GM21723 (cell line): Measurements from ENCODE around the gene ERVFRD-1.
A peak's percentile ranks its signal among the peaks of the same experiment; 100 is the strongest.

Source experiments
- ATAC-seq: cut with Tn5 transposase; IDR thresholded peaks from one replicate; pipeline ENCODE4 v1.9.1; 2021; ENCODE audit warnings: mild to moderate bottlenecking, moderate library complexity; ENCODE audit not compliant: unreplicated experiment

Gene ERVFRD-1

DNA sequence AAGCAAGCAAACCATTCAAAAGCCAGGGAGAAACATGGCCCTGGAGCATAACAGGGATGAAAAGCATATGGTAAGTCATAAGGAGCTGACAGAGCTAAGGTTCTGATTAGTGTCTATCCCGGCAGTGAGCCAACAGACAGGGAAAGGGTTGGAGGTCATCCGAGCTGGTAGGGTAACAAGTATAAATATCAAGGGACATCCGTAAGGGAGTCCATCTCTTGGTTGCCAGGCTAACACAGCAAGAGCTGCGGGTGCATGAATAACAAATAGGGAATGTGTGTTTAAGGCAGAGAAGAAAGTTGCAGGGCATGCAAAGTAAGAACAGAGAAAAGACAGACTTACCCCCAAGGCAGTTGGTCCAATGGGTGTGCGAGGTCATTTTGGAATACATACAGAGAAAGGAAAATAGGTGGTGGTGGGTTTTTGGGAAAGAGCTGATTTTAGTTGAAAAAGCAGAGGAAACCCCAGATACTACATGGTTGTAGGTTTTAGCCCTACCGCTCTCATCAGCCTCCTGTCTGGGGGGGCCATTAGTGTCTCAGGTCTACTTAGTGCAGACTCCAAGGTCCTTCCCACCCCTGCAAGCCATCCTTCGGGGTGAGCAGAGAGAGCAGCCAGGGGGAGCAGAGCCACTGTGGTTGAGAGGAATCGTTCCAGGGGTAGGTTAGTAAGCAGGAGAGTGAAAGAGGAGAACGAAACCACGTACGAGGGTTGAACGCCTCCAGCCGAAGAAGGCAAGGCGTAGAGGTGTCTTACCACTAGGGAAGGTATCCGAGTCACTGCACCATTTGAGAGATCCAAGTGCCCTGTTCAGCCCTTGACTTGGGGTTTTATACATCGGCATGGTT lies at the start of gene ERVFRD-1:
Gene ERVFRD-1 (minus strand): TSS at position 805 of the 848 bp plus-strand sequence. CDS start 6,415 bp downstream, outside the sequence.
- no peak for ATAC-seq

DNA sequence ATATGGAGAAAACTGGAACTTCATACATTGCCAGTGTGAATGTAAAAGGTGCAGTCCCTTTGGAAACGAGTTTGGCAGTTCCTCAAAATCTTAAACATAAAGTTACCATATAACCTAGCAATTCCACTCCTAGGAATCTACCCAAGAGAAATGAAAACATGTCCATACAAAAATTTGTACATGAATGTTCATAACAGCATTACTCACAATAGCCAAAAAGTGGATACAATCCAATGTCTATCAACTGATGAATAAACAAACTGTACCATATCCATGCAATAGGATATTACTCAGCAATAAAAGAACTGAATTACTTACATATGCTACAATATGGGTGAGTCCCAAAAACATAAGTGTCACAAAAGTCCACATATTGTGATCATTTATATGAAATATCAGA lies 48.7 kb upstream of the ERVFRD-1 start:
- no peak for ATAC-seq

DNA sequence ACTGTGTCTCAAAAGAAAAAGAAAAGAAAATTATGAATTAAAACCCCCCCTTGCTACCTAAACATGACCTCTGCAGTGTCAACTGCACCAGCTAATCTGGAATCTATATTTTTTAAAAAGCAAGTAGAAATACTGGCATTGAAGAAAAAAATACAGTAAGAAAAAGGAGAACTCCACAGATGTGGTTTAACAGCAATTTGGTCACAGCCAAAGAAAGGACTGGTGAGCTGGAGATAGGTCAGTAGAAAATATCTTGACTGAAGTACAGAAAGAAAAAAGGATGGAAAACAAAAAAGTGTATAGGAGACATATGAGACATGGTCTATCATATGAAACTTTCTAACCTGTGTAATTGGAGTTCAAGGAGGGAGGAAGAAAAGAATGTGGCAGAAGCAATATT lies 44.1 kb upstream of the ERVFRD-1 start:
- ATAC-seq = no peak

DNA sequence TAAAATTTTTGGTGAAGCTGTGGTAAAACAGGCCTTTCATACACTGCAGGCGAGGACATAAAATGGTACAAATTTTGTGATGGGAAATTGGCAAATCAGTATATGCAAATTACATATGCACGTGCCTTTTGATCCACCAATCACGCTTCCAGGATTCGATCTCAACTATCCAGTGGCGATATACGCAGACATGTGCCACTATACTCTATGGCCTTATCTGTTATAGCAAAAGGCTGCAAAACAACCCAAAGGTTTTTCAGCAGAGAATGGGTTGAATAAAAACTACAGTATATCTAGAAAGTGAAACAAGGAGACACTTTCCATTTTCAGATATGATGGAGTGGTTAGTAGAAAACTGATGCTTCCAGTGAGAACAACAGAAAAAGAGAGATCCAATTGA lies 41.9 kb upstream of the ERVFRD-1 start:
- ATAC-seq = no peak

GRCh38 chr6:11152581-11152980 lies 41.1 kb upstream of the ERVFRD-1 start:
- no peak for ATAC-seq

GRCh38 chr6:11151488-11151887 lies 40.0 kb upstream of the ERVFRD-1 start:
- ATAC-seq = no peak

DNA sequence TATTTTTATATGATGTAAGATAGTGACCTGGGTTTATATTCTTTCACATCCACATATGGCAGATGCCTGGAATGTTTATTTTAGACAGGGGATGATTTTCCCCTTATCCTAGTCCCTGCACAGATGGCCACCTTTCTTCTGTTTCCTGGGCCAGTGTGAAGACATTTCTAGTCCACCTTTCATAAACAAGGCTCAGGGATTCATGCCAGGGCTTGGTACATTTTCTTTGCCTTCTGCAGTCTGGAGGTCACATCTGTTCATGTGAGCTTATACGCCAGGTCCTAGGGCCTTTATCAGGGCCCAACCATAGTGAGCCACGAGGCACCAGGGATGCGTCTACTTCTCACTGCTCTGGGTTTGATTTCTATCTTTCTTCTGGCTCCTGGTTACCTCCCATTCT lies 38.0 kb upstream of the ERVFRD-1 start:
- no peak for ATAC-seq

DNA sequence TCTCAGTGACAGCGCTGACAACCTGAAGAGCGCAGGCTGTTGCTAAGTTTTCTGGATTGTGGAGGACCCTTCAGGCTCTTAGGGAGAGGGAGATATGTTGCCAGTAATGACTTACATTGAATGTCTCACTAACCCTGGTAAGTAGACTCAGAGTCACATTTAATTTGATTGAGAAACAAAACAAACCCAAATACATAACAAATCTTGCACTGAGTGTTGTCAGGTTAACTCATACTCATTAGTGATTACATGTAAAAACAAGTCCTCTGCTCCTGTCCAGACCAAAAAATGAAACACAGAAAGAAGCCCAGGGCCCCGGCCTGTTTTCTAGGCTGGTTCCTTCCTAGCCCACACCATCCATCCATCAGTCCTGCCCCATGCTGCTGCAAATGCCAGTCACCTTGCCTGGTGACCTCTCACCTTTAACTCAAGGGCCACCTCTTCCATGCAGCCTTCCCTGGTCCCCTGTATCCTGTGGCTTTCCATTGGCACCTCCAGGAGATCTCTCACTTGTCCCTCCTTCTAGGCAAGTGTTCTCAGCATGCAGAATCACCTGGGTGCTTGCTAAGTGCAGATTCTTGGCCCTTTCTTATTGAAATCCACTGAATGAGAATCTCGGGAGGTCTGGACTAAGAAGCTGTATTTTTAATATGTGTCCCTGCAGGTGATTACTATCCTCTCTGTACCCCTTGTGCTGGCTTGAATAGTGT lies 34.7 kb upstream of the ERVFRD-1 start:
- no peak for ATAC-seq

DNA sequence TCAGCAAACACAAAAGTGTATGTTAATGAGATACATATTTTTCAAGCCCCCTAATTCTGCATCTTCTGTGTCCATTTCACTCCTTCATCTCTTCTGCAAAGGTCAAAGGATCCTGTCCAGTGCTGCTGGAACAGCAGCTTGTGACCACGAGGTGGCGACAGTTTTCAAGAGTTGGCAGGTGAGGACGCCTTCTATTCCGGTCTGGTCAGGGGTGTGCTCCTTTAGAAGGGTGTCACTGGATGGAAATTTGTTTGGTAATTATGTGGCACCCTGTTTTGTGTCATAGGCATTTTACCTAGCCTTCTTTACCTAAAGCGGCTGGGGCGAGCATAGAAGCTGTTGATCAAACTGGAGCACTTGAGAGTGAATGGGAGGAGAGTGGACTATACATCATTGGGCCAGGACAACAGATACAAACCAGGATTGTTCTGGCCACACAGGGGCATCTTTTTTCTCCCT lies 32.9 kb upstream of the ERVFRD-1 start:
- peak; percentile 82 for ATAC-seq

DNA sequence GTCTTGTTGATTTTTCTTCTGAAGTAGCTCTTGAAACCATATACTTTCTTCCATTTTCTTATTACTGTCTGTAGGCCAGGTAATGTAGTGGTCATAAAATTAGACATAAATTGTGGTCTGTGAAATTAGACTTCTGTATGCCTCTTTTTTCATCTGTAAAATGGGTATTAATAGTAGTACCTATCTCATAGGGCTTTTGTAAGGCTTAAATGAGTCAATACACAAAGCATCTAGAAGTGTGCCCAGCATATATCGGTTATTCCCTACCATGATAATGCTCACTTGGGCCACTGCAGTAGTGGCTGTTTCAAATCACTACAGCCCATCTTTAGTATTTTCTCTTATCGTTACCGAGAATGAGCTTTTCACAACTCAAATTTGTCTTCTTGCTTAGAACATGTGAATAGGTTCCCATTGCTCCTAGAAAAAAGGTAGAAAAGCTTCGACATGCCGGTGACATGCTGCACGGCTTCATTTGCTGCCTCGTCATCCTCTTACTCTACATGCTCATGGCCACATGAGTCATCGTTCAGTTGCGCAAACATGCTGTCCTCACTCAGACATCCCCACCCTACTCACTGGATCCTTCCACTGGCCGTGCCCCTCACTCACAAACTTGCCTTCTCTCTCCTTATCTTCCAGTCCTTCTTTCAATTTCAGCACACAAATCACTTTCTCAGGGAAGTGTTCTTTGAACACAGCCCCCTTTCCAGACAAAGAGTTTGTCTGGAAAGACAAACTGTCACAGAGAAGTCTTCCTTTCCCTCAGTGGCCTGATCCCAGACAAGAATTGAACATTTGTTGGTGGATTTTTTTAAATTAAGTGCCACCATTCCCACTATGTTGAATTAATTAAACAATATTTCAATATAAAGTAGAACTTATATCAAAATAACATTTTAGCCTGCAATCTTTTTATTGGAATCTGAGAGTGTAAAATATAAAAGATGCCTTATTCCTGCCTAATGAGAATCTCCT lies 32.2 kb upstream of the ERVFRD-1 start:
- ATAC-seq = no peak

GRCh38 chr6:11142296-11143027 lies 30.9 kb upstream of the ERVFRD-1 start:
- ATAC-seq = no peak

GRCh38 chr6:11141295-11141694 lies 29.8 kb upstream of the ERVFRD-1 start:
- no peak for ATAC-seq

DNA sequence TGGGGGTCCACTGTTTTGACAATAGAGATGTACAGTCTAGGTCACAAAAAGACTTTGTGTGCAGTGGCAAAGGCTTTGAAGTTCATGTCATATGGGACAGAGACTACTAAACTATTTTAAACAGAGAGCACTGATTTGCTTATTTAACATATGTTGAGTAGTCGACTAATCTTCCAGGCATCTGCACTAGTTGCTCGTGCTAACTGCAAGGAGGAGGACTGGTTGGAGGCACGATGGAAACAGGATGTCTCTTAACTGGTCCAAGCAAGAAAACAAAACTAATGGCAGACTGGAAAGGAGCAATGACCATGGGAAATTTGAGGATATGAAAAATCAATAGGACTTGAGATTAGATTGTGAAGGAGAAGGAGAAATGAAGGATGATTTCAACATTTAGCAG lies 28.5 kb upstream of the ERVFRD-1 start:
- no peak for ATAC-seq

GRCh38 chr6:11139051-11139960 lies 27.8 kb upstream of the ERVFRD-1 start:
- peak; percentile 65 for ATAC-seq

DNA sequence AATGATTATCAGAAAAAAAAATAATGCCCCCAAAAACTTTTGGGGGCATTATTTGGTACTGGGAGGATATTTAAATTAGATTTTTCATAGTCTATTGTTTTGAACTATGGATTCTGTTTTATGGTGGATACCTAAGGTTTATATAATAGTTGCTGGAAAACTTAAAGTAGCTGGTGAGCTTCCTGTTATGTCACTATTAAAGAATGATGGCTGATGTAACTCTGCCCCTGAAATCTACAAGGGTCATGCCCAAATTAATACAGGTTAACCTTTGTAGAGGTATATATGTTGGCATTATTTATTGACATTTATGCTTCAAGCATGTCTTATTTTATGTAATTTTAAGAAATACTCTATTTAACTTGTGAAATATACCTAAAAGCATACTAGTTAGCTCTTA lies 25.3 kb upstream of the ERVFRD-1 start:
- ATAC-seq = no peak

DNA sequence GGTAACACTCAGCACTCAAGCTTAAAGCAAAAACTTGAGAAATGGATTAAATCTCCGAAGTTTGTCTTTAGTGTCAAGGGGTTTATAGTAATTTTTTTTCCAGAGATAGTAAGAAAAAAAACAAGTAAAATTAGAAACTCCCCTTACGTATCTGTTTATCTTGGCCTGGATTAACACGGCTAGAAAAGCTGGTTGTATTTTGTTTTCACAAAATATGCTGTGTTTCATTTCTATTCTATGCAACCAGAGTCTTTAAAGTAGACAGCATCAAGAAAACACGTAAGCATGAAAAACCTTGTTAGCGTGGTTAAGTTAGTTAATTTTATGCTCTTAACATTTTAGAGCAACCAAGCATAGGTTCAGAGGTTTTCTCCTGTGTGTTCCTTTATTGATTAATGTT lies 21.8 kb upstream of the ERVFRD-1 start:
- no peak for ATAC-seq

- no peak for ATAC-seq
Measured at GRCh38 chr6:11132194-11132888, 20.8 kb upstream of the ERVFRD-1 start.

DNA sequence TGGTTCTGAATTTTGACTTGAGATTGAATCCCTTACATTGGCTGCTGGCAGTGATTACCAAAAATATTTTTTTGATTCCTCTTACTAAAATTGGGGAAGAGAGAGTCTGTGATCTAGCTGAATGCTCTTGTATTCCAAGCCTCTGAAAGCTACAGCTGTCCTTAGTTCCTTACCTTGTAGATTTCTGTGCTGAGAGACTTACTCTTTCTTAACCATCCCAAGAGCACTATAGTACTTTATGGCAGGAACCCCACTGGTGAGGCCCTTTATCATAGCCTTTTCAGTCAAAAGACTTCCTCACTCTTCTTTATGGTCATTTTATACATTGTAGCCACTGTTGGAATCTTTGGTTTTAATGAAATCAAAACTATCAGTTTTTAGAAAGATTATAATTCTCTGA lies 19.1 kb upstream of the ERVFRD-1 start:
- ATAC-seq = no peak
